HG03159 (cell line): ENCODE data around the gene RRP36.

Experiments
- ATAC-seq: cut with Tn5 transposase; IDR thresholded peaks from one replicate; pipeline ENCODE4 v1.9.1; 2021; ENCODE audit warnings: mild to moderate bottlenecking, moderate library complexity; ENCODE audit not compliant: unreplicated experiment

The RRP36 gene

DNA sequence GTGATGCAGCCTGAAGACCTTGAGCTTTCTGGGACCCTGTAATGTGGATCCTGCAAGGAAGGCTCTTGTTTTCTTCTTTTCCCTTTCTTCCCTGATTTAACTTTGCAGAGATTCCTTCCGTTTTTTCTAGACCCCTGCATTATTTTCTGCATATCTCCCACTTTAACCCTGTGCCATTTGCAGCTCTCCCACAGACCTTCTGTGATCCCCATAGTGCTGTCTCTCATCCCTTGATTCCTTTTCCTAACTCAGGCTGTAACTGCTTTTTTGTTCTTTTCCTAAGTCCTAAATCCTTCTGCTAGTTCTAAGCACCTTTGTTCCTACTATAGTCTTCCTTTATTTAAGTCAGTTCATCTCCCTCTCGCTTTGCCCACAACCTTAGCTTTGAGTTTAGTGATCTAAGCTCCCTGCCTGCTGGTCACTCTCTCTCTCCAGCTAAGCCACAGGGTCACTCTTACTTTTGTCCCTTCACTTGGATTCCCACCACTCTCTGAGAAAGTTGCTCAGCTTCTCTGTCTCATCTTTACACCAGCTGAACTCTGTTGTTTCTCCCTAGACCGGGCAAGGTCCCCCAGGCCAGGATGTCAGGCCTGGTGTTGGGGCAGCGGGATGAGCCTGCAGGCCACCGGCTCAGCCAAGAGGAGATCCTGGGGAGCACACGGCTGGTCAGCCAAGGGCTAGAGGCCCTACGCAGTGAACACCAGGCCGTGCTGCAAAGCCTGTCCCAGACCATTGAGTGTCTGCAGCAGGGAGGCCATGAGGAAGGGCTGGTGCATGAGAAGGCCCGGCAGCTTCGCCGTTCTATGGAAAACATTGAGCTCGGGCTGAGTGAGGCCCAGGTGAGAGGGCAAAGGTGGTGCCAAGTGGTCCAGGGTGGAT is 39.6 kb downstream of the RRP36 start:
- no peak for ATAC-seq

GRCh38 chr6:43061861-43062260 is 40.4 kb downstream of the RRP36 start:
- ATAC-seq: no peak

- ATAC-seq: no peak
Measured at GRCh38 chr6:43062818-43063217, 41.4 kb downstream of the RRP36 start.

GRCh38 chr6:43070028-43070632 is 48.7 kb downstream of the RRP36 start:
- no peak for ATAC-seq

DNA sequence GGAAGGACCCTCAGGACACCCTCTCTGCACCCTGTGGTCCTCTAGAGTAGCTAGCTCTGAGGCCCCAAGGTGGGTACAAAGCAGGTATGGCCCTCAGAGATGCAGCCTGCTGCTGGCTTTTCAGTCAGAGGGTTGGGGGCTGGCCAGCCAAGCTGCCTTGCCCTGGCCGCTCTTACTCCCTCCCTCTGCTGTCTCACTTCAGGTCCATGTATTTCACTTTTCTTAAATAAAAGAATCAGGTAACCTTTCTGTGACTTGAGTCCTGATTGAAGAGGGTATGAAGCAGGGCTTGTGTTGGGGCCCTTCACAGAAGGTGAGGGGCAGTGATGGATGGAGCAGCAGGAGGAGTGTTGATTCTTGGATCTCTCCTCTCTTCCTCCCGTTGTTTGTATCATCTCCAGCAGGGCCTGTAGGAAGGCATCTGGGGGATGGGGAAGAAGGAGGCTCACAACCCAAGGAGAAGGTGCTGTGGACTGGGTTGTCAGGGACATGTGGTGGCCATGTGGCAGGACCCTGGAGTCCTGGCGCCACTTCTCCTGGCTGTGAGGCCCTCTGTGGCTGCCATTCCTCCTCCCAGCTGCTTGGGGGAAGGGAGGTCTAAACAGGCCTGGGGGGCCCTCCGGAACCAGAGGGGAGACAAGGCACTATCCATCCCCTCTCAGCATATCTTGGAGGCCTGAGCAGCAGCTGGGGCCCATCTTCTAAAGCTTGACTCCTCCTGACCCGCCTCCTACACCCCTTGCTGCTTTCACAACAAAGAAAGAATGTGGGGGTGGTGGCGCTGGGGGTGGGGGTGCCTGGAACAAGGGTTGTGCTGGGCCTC is 53.6 kb downstream of the RRP36 start:
- ATAC-seq: no peak

- ATAC-seq: no peak
Measured at GRCh38 chr6:43075670-43076463, 54.4 kb downstream of the RRP36 start, which contains the start of gene PTK7. PTK7 (plus strand) TSS chr6:43076314; CDS start chr6:43076489, 175 bp downstream.

- ATAC-seq: no peak
Measured at GRCh38 chr6:43076464-43077332, 55.3 kb downstream of the RRP36 start.

GRCh38 chr6:43077333-43077809 is 55.9 kb downstream of the RRP36 start:
- ATAC-seq: no peak

DNA sequence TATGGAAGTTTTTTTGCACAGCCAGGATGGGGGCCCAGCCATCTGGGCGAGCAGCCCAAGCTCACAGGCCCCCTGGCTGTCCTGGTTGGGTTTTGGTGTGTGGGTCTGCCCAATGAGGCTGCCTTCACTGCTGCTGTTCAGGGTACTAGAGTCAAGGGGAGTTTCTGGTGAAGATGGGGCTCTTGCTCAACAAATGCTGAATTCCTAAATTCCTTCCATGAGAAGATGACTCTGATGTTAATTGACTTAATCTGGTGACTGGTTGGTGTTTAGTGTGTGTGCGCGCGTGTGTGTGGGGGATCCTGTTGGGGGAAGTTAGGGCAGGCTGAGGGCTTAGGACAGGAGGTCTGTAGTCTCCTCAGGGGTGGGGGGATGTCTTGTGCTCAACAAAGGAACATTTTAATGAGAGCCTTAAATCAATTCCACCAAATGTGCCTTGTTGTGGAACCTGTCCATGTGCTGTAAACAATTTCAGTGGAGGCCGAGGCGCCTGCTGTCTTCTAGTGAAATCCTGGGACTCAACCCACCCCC is 56.6 kb downstream of the RRP36 start:
- ATAC-seq: no peak

- no peak for ATAC-seq
Measured at GRCh38 chr6:43078691-43079090, 57.3 kb downstream of the RRP36 start.
